HCT116 (cell line): ENCODE data around the gene SLC17A8. TPM values are rescaled to one million over a fixed set of nuclear protein-coding genes. Genes with fewer than 3 reads are reported as not detected.

Source experiments
- ATAC-seq: fragments of 200-7000 bp; cut with Tn5 transposase; 2 replicates; pipeline ENCODE4 v1.9.1; 2020; ENCODE audit warnings: mild to moderate bottlenecking, moderate library complexity
- BruUV-seq: library from RNA; stranded (reverse); fragments of 400-500 nt; replicated peaks from 2 replicates; lab custom pipeline; 2021; lab: Mats Ljungman, UMichigan
- CTCF ChIA-PET: fragments of 300-600 bp; sonication (Branson Sonifier 250); formaldehyde crosslinking; loops from one replicate; lab custom pipeline; 2021; ENCODE audit warnings: antibody characterized with exemption; lab: Charles Lee
- POLR2A ChIA-PET: fragments of 300-600, 350-600 bp; sonication (Branson Sonifier 250); formaldehyde crosslinking; loops from one replicate; lab custom pipeline; 2021; ENCODE audit warnings: antibody characterized with exemption; lab: Charles Lee
- RAD21 ChIA-PET, 2 experiments: fragments of 300-600 bp; sonication (Branson Sonifier 250); formaldehyde crosslinking; loops; one replicate each; lab custom pipeline; 2023; ENCODE audit warnings: low total read pairs in 2 of 2; ENCODE audit not compliant: uncharacterized antibody in 2 of 2, unreplicated experiment in 2 of 2, low non-redundant PET in 1 of 2; lab: Charles Lee
- DNase-seq: peaks from one replicate; pipeline ENCODE4 v3.0.0-alpha.2; 2010; ENCODE audit warnings: low read depth, low spot score
- H2AFZ ChIP-seq: fragments of 200-600 bp; shearing (Covaris generic), sonication (generic); 2 replicates; pipeline ENCODE4 v1.6.1; 2017; ENCODE audit warnings: low read depth, mixed run types, mixed read lengths, antibody characterized with exemption, low read length; ENCODE audit not compliant: poor library complexity, severe bottlenecking
- H3K27ac ChIP-seq: 2 replicates; pipeline ENCODE4 v1.5.1; 2012; ENCODE audit warnings: low read depth, low read length
- H3K27me3 ChIP-seq: fragments of 200-600 bp; sonication (generic); 2 replicates; pipeline ENCODE4 v1.6.1; 2016; ENCODE audit warnings: mixed run types, low read length, mixed read lengths; ENCODE audit not compliant: insufficient read depth
- H3K36me3 ChIP-seq, 2 experiments: fragments of 200-500 bp in 1 of 2; fragments of 200-600 bp in 1 of 2; sonication (Bioruptor generic) in 1 of 2; sonication (generic) in 1 of 2; 2 replicates each; pipeline versions ENCODE4 v1.5.1 to v1.6.1; 2014 to 2016; ENCODE audit warnings: low read length in 2 of 2, inconsistent platforms in 1 of 2, mixed read lengths in 1 of 2, mixed run types in 1 of 2; ENCODE audit not compliant: insufficient read depth in 2 of 2, control insufficient read depth in 1 of 2
- H3K4me1 ChIP-seq, 2 experiments: fragments of 200-600 bp in 1 of 2; sonication (generic) in 1 of 2; 2 replicates each; pipeline versions ENCODE4 v1.5.1 to v1.6.1; 2012 to 2017; ENCODE audit warnings: low read length in 2 of 2, inconsistent platforms in 1 of 2, mild to moderate bottlenecking in 1 of 2, mixed read lengths in 1 of 2, mixed run types in 1 of 2, moderate library complexity in 1 of 2; ENCODE audit not compliant: insufficient read depth in 2 of 2, control insufficient read depth in 1 of 2
- H3K4me2 ChIP-seq: fragments of 200-600 bp; sonication (generic); 2 replicates; pipeline ENCODE4 v1.6.1; 2017; ENCODE audit warnings: mixed run types, low read length, mixed read lengths
- H3K4me3 ChIP-seq, 2 experiments: fragments of 200-600 bp in 1 of 2; sonication (generic) in 1 of 2; replicated peaks in 1 of 2; 2 replicates each; pipeline ENCODE4 v1.5.1; 2011 to 2016; ENCODE audit warnings: low read length in 2 of 2, control low read depth in 1 of 2, low read depth in 1 of 2, mild to moderate bottlenecking in 1 of 2, mixed read lengths in 1 of 2, mixed run types in 1 of 2
- H3K79me2 ChIP-seq: fragments of 200-600 bp; sonication (generic); 2 replicates; pipeline ENCODE4 v1.6.1; 2017; ENCODE audit warnings: mild to moderate bottlenecking, mixed run types, low read length, moderate library complexity, mixed read lengths; ENCODE audit not compliant: insufficient read depth
- H3K9ac ChIP-seq: fragments of 200-600 bp; sonication (generic); 2 replicates; pipeline ENCODE4 v1.6.1; 2016; ENCODE audit warnings: low read length, mixed read lengths
- H3K9me2 ChIP-seq: fragments of 200-600 bp; sonication (generic), shearing (Covaris generic); 2 replicates; pipeline ENCODE4 v1.6.1; 2017; ENCODE audit warnings: mixed run types, mild to moderate bottlenecking, moderate library complexity; ENCODE audit not compliant: insufficient read depth
- H3K9me3 ChIP-seq, 2 experiments: fragments of 200-500 bp in 1 of 2; fragments of 200-600 bp in 1 of 2; sonication (Bioruptor generic) in 1 of 2; sonication (generic) in 1 of 2; 2 replicates each; pipeline ENCODE4 v1.6.1; 2014 to 2017; ENCODE audit warnings: low read length in 2 of 2, mixed read lengths in 2 of 2, inconsistent platforms in 1 of 2, low read depth in 1 of 2, mild to moderate bottlenecking in 1 of 2, mixed run types in 1 of 2, moderate library complexity in 1 of 2; ENCODE audit not compliant: control insufficient read depth in 1 of 2, insufficient read depth in 1 of 2
- H4K20me1 ChIP-seq: fragments of 200-600 bp; sonication (generic), shearing (Covaris generic); 2 replicates; pipeline ENCODE4 v1.6.1; 2017; ENCODE audit warnings: mixed run types, mild to moderate bottlenecking, moderate library complexity; ENCODE audit not compliant: insufficient read depth
- ATF3 ChIP-seq: IDR thresholded peaks from 2 replicates; pipeline ENCODE4 v1.6.1; 2012
- CBX3 ChIP-seq: IDR thresholded peaks from 2 replicates; pipeline ENCODE4 v1.6.1; 2012; ENCODE audit warnings: low read depth
- CEBPB ChIP-seq: IDR thresholded peaks from 2 replicates; pipeline ENCODE4 v1.6.1; 2012; ENCODE audit warnings: low read depth
- CTCF ChIP-seq, 3 experiments: fragments of 200-600 bp in 1 of 3; sonication (generic) in 1 of 3; IDR thresholded peaks in 2 of 3; conservative IDR thresholded peaks in 1 of 3; 2 replicates each; pipeline ENCODE4 v1.5.1; 2012 to 2017; ENCODE audit warnings: low read depth in 2 of 3, low read length in 2 of 3, antibody characterized with exemption in 1 of 3, borderline replicate concordance in 1 of 3, control low read depth in 1 of 3, mild to moderate bottlenecking in 1 of 3, mixed read lengths in 1 of 3, mixed run types in 1 of 3, moderate library complexity in 1 of 3; ENCODE audit not compliant: insufficient read depth in 1 of 3
- EGR1 ChIP-seq: IDR thresholded peaks from 2 replicates; pipeline ENCODE4 v1.6.1; 2012; ENCODE audit warnings: low read depth
- EZH2 ChIP-seq: fragments of 200-600 bp; sonication (generic); IDR thresholded peaks from 2 replicates; pipeline ENCODE4 v1.6.1; 2017; ENCODE audit warnings: antibody characterized with exemption, mixed run types
- FOSL1 ChIP-seq: IDR thresholded peaks from 2 replicates; pipeline ENCODE4 v1.6.1; 2012; ENCODE audit warnings: low read depth
- JUND ChIP-seq: IDR thresholded peaks from 2 replicates; pipeline ENCODE4 v1.6.1; 2012
- POLR2A ChIP-seq: IDR thresholded peaks from 2 replicates; pipeline ENCODE4 v1.7.0; 2011; ENCODE audit warnings: borderline replicate concordance; ENCODE audit not compliant: insufficient read depth, insufficient read length; ENCODE audit errors: extremely low read depth
- SIN3A ChIP-seq: IDR thresholded peaks from 2 replicates; pipeline ENCODE4 v1.6.1; 2012; ENCODE audit warnings: low read depth
- SP1 ChIP-seq: IDR thresholded peaks from 2 replicates; pipeline ENCODE4 v1.6.1; 2012; ENCODE audit warnings: low read depth
- SRF ChIP-seq: IDR thresholded peaks from 2 replicates; pipeline ENCODE4 v1.6.1; 2012; ENCODE audit warnings: low read depth
- YY1 ChIP-seq: IDR thresholded peaks from 2 replicates; pipeline ENCODE4 v1.6.1; 2011; ENCODE audit warnings: low read length, low read depth, moderate library complexity, mild to moderate bottlenecking; ENCODE audit not compliant: insufficient replicate concordance; ENCODE audit errors: extremely low read depth
- ZFX ChIP-seq: fragments of 450-650 bp; IDR thresholded peaks from 2 replicates; pipeline ENCODE4 v1.6.1; 2017
- ZNF274 ChIP-seq: fragments of 200-500 bp; sonication (Bioruptor generic); IDR thresholded peaks from 2 replicates; pipeline ENCODE4 v1.6.1; 2014; ENCODE audit warnings: mild to moderate bottlenecking, low read depth, low read length, inconsistent platforms
- intact Hi-C: fragments of 100-400 bp; cut with micrococcal nuclease; formaldehyde crosslinking; loops from 2 replicates; pipeline ENCODE4 v1.10.0; 2022
- total RNA-seq: library from RNA; stranded (reverse); gene quantifications from one replicate; pipeline ENCODE4 v1.2.1, GENCODE V29; 2021; ENCODE audit not compliant: unreplicated experiment
- TF ChIP-seq, protein P1 (sequence below): IDR thresholded peaks from 2 replicates; pipeline ENCODE4 v1.6.1; 2012; ENCODE audit warnings: low read depth
- TF ChIP-seq, protein P2 (sequence below): IDR thresholded peaks from 2 replicates; pipeline ENCODE4 v1.6.1; 2012

SLC17A8 gene
- total RNA-seq, 1 experiment from 2014 or later, result not detected

DNA sequence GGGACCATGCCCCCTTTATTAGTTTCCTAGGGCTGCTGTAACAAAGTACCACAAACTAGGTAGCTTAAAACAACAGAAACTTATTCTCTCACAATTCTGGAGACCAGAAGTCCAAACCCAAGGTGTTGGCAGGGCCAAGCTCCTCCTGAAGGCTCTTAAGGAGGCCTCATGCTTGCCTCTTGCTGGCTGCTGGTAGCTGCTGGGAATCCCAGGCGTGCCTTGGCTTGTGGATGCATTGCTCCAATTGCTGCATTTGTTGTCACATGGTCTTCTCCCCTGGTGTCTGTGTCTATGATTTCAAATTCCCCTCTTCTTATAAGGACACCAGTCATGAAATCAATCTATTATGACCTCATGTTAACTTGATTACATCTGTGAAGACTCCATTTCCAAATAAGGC lies 11.2 kb downstream of the SLC17A8 start:
- TF ChIP-seq SP1, result no peak
- TF ChIP-seq, protein P1, sequence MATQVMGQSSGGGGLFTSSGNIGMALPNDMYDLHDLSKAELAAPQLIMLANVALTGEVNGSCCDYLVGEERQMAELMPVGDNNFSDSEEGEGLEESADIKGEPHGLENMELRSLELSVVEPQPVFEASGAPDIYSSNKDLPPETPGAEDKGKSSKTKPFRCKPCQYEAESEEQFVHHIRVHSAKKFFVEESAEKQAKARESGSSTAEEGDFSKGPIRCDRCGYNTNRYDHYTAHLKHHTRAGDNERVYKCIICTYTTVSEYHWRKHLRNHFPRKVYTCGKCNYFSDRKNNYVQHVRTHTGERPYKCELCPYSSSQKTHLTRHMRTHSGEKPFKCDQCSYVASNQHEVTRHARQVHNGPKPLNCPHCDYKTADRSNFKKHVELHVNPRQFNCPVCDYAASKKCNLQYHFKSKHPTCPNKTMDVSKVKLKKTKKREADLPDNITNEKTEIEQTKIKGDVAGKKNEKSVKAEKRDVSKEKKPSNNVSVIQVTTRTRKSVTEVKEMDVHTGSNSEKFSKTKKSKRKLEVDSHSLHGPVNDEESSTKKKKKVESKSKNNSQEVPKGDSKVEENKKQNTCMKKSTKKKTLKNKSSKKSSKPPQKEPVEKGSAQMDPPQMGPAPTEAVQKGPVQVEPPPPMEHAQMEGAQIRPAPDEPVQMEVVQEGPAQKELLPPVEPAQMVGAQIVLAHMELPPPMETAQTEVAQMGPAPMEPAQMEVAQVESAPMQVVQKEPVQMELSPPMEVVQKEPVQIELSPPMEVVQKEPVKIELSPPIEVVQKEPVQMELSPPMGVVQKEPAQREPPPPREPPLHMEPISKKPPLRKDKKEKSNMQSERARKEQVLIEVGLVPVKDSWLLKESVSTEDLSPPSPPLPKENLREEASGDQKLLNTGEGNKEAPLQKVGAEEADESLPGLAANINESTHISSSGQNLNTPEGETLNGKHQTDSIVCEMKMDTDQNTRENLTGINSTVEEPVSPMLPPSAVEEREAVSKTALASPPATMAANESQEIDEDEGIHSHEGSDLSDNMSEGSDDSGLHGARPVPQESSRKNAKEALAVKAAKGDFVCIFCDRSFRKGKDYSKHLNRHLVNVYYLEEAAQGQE, result no peak
- no peak for TF ChIP-seq CBX3
- TF ChIP-seq ZNF274, result no peak
- TF ChIP-seq JUND, result no peak
- TF ChIP-seq CTCF (IDR thresholded peaks at IDR 0.05 in 2 of 3, conservative IDR thresholded peaks at IDR 0.05 in 1 of 3; ENCODE audit: borderline replicate concordance in 1 of 3, insufficient read depth in 1 of 3, low read depth in 2 of 3, low read length in 2 of 3), result no peak
- TF ChIP-seq POLR2A, result no peak
- TF ChIP-seq, protein P2, sequence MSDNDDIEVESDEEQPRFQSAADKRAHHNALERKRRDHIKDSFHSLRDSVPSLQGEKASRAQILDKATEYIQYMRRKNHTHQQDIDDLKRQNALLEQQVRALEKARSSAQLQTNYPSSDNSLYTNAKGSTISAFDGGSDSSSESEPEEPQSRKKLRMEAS, result no peak
- no peak for TF ChIP-seq ATF3
- no peak for TF ChIP-seq ZFX
- TF ChIP-seq FOSL1, result no peak
- TF ChIP-seq SRF, result no peak
- TF ChIP-seq EZH2, result no peak
- TF ChIP-seq CEBPB, result no peak
- no peak for TF ChIP-seq YY1
- no peak for TF ChIP-seq SIN3A
- no peak for TF ChIP-seq EGR1
- TF ChIP-seq, all 23 proteins: peak for 0
- Histone ChIP-seq H3K4me1 (no peaks in the 10 kb centered on the region), H4K20me1 (no peaks in the 10 kb centered on the region), H3K9me3 (no peaks in the 10 kb centered on the region), H2AFZ (no peak overlapping the region), H3K9me2 (no peaks in the 10 kb centered on the region), H3K27ac (no peak overlapping the region), H3K4me2 (no peak overlapping the region), H3K27me3 (no peaks in the 10 kb centered on the region), H3K4me3 (no peak overlapping the region), H3K9ac (no peak overlapping the region), H3K36me3 (no peaks in the 10 kb centered on the region), H3K79me2 (no peaks in the 10 kb centered on the region)
- intact Hi-C loops, result no loop called here
- POLR2A ChIA-PET, result no interaction called here
- RAD21 ChIA-PET, result no interaction called here
- no TSS peak for BruUV-seq
- CTCF ChIA-PET, result no interaction called here
- DNase-seq, result no peak
- no peak for ATAC-seq
